ENCODE results near the gene NSFL1C. TPM values are rescaled to one million over a fixed set of nuclear protein-coding genes. Genes with fewer than 3 reads are reported as not detected.
A peak's percentile ranks its signal among the peaks of the same experiment; 100 is the strongest.

NSFL1C gene
- total RNA-seq, 1 experiment from 2014 or later: 31.1 TPM

DNA sequence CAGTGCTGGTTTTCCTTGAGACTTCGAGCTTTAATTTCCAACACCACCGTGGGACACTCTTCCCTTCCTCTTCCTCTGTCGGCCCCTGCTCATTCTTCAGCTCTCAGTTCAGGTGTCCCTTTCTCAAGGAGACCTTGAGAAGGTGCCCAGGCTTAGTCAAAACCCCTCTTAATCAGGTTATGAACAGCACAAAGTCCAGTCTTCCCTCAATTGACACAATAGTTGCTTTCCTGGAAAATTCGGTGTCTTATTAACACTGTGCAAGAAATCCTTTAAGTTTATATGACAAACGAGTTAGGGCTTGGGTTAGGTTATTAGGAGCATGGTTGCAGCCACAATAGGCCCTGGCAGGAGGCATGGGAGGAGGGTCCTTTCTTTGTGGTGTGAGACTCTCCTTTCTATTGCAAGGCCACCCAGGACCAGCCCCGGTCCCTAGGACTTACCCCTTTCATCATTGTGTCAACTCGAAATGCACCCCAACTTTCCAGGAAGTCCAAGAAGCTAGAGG is 1.5 kb upstream of the NSFL1C start:
- DNase-seq (ENCODE audit: low read depth, low spot score): no peak
- in situ Hi-C loops (cut with HindIII; ENCODE audit: low pct_unique_long_range_greater_than_20kb, low sequenced_read_pairs): no loop called here

DNA sequence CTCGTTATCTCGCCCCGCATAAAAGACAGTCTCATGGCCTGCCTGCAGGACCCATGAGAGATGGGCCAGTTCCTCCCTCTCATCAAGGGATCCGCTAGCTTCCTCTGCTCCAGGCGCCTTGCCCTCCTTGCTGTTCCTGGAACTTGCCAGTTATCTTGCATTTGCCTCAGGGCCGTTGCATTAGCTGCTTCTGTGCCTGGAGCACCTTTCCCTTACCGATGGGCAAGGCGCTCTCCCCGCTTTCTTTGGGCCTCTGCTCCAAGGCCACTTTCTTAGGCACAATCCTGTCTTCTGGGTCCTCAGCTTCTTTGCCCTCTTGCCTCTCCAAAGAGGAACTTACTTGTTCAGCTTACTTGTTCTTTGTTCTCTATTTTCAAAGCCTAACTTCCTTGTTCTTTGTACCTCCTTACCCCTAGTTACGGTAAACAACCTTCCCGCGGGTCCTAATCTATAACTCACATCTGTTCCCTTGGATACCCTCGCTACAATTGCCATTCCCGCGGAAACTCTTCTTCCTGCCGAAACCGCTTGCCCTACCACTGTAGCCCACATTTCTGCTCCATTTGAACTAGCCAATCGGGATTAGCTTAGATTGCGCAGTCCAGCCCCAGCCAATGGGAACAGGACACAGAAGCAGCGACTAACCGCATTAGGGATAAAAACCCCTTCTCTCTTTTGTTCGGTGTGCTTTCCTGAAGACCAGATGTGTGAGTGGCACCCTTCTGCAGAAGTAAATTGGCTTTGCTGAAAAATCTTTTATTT is 887 bp upstream of the NSFL1C start:
- in situ Hi-C loops (cut with HindIII; ENCODE audit: low pct_unique_long_range_greater_than_20kb, low sequenced_read_pairs): no loop called here
- no peak for DNase-seq (ENCODE audit: low read depth, low spot score)

DNA sequence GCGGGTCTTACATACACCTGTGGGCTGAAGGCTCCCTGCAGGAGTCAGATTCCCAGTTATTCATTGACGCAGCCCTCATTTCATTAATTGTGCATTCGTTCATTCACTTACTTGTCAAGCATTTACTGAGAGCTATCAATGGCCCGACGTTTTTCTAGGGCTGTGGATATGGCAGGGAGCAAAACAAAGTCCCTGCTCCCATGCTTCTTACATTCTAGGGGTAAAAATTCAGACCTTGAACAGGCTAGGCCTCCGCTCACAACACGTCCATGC is 369 bp upstream of the NSFL1C start:
- in situ Hi-C loops (cut with HindIII; ENCODE audit: low pct_unique_long_range_greater_than_20kb, low sequenced_read_pairs): no loop called here
- DNase-seq (ENCODE audit: low read depth, low spot score): no peak

DNA sequence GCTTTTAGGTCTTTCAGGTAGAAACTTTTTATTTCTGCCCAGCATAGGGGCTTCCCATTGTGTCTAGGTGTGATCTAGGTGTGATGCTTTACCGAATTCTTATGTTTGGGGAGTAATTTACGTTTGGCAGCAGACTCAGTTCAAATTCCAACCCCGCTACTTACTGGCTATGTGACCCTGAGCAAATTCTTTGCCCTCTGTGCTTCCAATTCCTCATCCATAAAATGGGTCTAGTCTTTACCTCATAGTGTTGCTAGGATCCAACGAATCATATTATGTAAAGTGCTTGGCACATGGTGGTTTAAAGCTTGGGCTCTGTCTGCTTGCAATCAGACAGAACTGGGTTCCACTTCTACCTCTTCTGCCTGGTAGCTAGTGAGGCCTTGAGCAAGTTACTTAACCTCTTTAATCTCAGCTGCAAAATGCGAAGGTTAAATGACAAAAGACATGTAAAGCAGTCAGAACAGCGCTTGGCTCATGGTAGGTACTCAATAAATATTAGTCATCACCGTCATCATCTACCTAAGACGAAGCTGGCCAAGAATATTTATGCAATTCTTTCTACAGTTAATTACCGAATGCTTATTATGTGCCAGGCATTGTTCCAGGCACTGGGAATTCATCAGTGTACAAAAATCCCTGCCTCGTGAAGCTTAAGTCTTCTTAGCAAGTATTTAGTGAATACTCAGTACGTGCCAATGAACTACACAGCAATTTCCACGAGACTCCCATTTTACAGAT is 1.0 kb downstream of the NSFL1C start:
- in situ Hi-C loops (cut with HindIII; ENCODE audit: low pct_unique_long_range_greater_than_20kb, low sequenced_read_pairs): no loop called here
- DNase-seq (ENCODE audit: low read depth, low spot score): no peak

DNA sequence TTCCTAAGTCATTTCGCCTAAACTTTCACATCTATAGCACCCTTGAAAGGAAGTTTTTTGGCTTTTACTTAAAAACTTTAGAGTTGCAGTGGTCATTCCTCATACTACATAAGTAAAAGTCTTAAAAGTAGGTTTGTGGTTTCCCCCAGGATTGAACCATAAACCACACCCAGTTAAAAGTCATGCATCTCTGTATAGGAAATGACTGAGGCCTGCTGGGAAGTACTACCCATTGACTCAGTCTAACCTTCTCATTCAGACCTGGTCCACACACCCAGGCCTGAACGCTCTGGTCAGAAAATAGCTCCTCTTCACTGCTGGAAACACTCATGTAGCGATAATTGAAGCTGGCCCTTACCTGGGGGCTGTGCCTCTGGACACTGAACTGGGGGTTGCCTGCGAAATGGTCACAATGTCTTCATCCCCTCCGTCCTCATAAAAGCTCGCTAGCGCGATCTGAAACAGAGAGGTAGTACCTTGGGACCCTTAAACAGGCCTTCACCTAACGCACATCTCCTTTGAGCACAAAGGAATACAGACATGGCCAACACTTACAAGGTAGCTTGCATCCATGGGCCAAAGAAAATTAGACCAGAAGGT is 2.6 kb downstream of the NSFL1C start:
- no peak for DNase-seq (ENCODE audit: low read depth, low spot score)

DNA sequence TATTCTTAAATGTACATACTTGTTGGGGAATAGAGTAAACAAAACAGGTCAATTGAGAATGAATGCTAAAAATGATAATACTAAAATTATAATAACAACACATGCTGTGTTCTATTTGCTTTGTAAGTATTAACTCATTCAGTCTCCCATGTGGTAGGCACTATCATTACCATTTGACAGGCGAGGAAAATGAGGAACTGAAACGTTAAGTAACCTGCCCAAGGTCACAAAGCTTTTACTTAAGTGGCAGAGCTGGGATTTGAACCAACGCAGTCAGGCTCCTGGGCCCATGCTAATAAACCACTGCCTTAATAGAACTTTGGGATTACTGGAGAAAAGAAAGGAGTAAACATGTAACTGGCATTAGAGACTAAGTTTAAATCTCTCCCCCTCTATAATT is 3.8 kb downstream of the NSFL1C start:
- in situ Hi-C loops (cut with HindIII; ENCODE audit: low pct_unique_long_range_greater_than_20kb, low sequenced_read_pairs): no loop called here
- no peak for DNase-seq (ENCODE audit: low read depth, low spot score)

More for the DNA sequence above, 2.6 kb downstream of the NSFL1C start:
- in situ Hi-C loops (cut with HindIII; ENCODE audit: low pct_unique_long_range_greater_than_20kb, low sequenced_read_pairs): no loop called here

DNA sequence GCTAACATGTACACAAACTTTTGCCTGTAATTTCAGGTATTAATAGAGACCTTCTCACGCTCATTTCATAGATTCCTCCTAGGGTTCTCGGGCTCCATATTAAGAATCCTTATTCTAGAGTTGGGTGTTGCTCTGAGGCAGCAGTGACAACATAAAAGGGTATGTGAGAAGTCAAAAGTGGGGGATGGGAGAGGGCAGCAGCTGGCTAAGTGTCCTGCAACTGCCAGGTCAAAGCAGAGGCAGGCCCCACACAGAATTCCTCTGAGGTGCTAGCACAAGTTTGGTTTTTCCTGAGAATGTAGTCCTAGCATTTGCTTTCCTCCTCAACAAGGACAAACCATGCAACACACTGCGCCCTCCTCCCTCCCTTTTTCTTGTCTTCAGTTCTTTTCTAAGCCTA is 4.6 kb downstream of the NSFL1C start:
- no peak for DNase-seq (ENCODE audit: low read depth, low spot score)
- in situ Hi-C loops (cut with HindIII; ENCODE audit: low pct_unique_long_range_greater_than_20kb, low sequenced_read_pairs): no loop called here

DNA sequence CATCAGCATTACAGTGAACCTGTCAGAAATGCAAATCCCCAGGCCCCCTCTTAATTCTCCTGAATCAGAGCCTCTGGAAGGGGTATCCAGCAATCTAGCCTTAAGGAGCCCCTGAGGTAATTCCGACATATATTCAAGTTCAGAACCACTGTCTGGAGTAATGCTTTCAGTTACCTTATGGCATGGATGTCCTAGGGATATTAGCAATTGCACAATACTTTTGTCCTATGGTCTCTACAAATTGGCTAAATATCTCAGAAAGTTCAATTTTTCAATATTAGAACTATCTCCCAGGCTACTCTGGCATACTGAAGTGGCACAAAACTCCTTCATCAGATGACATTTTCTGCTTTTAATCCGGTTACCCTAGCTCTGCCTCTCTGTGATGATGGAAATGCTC is 6.4 kb downstream of the NSFL1C start:
- in situ Hi-C loops (cut with HindIII; ENCODE audit: low pct_unique_long_range_greater_than_20kb, low sequenced_read_pairs): no loop called here
- DNase-seq (ENCODE audit: low read depth, low spot score): no peak

DNA sequence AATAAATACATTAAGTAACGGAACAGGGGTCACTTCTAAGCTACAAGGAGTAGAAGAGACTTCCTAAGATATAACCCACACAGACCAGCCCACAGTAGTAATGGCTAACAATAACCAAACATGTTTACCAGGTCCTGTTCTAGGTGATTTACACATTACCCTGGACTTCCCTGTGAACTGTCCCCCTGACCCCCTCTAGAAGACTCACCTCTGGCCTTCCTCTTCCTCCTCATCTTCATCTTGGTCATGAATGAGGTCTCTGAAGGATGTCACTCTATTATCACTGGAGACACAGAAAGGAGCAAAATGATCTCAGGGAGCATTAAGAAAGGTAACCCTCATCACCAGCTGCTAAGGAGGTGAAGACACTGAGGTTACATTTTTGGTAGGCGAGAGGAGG is 8.7 kb downstream of the NSFL1C start:
- in situ Hi-C loops (cut with HindIII; ENCODE audit: low pct_unique_long_range_greater_than_20kb, low sequenced_read_pairs): no loop called here
- no peak for DNase-seq (ENCODE audit: low read depth, low spot score)

DNA sequence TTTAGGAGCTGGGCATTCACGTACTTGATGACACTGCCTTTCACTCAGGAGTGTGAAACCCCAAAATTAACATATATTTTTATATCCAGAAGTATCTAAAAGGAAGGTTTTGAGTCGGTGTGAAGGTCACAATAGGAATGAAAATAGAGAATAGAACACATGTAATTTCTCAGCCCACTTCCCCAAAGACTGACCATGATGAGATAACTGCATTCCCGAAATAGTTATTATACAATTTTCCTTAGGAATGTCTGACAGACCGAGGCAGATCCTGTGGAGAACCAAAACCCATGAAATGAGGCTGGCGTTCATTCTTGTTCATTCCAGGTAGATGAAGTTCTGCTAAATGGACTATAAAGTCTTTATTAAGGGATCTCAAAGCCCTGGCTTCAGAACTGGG is 10.3 kb downstream of the NSFL1C start:
- no peak for DNase-seq (ENCODE audit: low read depth, low spot score)
- in situ Hi-C loops (cut with HindIII; ENCODE audit: low pct_unique_long_range_greater_than_20kb, low sequenced_read_pairs): no loop called here

DNA sequence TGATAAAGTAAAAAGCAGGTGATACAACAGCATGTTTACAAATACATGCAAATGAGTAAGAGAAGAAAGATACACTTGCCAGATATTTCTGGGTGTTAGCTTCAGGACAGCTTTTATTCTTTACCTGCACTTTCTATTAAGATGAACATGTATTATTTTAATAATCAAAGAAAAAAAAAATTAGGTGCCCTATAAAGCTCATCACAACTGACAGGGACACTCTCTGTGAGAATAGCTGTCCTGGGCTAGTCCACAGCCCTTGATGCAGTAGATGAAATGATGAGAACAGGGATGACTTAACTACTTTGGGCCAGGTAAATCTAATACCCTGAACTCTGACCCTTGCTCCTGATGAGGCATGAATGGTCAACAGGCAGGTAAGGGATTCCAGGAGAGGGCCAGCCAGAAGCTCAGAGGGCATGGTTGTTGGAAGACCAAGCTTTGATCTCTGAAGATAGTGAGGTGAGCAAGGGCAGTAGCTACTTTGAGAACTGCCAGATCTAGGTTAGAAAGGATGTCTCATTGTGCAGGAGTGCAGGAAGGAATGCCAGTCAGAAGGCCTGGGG is 15.6 kb downstream of the NSFL1C start:
- in situ Hi-C loops (cut with HindIII; ENCODE audit: low pct_unique_long_range_greater_than_20kb, low sequenced_read_pairs): no loop called here
- DNase-seq (ENCODE audit: low read depth, low spot score): no peak

DNA sequence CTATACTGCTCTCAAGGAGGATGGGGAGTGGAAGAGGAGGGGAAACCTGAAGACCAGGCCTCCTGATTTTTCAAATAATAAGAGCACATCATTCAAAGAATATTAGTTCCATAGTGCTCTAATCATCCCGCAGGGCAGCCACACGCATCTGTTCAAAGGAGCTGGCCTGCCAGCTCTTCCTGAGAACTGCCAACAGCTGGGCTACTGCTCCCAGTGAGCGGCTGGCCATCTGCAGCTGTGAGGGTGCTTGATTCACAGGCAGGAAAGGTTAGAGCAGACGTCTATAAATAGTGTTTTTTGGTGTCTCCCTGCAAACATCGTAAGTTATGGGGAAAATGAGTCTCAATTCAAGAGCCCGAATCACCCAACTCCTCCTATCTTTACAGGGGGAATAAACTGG is 17.3 kb downstream of the NSFL1C start:
- in situ Hi-C loops (cut with HindIII; ENCODE audit: low pct_unique_long_range_greater_than_20kb, low sequenced_read_pairs): loop anchor here (10.0 to 25.0 kb wide), 2 partner anchors 55 to 137 kb away; partner anchors contain the start of gene FKBP1A
- no peak for DNase-seq (ENCODE audit: low read depth, low spot score)

DNA sequence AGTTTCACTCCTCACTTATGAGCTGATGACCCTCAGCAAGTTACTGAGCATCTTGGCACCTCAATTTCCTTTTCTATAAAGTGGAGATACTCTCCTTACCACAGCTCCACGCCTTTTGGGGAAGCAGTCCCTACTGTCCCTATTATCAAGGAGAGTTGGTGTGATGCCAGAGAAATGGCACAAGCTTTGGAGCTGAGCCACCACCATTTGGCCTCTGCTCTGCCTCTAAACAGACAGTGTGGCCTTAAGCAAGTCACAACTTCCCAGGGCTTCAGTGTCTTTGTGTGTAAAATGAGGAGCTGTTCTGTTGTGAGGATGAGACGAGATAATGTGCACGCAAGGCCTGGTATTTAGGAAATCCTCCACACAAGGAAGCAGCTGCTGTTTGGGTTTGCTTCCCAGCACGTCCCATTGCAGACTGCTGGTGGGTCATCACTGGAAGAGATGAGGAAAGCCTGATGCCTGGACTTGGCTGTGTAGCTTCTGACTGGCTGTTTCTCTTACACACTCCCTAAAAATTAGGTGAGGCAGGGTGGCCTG is 18.5 kb downstream of the NSFL1C start:
- DNase-seq (ENCODE audit: low read depth, low spot score): no peak
- in situ Hi-C loops (cut with HindIII; ENCODE audit: low pct_unique_long_range_greater_than_20kb, low sequenced_read_pairs): loop anchor here (10.0 to 25.0 kb wide), 2 partner anchors 53 to 136 kb away; partner anchors contain the start of gene FKBP1A

DNA sequence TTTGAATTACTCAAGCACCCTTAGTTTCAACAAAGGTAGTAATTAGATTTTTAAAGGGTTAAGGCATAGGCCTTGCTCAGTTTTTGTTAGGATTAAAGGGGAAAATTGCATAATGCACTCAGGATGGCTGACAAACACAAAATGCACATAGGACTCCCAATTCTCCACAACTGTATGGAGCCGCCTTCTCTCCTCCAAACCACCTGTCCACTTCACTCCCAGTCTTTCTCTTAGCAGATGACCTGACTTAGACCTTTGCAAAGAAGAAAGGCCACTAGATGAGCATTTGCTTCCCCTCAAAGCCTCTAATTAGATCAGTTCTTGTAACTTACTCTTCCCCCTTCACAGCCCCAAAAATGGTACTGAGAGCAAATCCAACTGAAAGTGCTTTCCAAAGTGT is 20.1 kb downstream of the NSFL1C start:
- in situ Hi-C loops (cut with HindIII; ENCODE audit: low pct_unique_long_range_greater_than_20kb, low sequenced_read_pairs): loop anchor here (10.0 to 25.0 kb wide), 2 partner anchors 52 to 134 kb away; partner anchors contain the start of gene FKBP1A

DNA sequence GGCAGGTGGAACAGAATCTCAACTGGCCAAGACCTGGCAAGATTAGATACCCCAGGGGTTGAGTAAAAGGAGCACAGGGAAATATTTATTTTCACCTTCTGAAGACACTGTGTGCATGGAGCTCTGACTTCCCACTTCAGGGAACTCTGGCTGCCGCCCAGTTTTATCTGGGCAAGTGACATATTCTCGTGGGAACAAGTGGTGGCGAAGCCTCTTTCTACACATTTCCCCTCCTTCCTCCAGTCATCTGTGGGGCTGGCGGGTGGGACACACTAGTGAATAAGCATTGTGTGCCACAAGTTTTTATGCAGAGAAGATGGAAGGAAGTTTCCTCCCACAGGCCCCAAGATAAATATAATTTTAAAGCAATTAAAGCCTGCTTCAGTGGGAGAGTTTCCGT is 23.6 kb downstream of the NSFL1C start:
- no peak for DNase-seq (ENCODE audit: low read depth, low spot score)
- in situ Hi-C loops (cut with HindIII; ENCODE audit: low pct_unique_long_range_greater_than_20kb, low sequenced_read_pairs): loop anchor here (10.0 to 25.0 kb wide), 2 partner anchors 48 to 131 kb away; partner anchors contain the start of gene FKBP1A

More for the DNA sequence above, 20.1 kb downstream of the NSFL1C start:
- no peak for DNase-seq (ENCODE audit: low read depth, low spot score)

DNA sequence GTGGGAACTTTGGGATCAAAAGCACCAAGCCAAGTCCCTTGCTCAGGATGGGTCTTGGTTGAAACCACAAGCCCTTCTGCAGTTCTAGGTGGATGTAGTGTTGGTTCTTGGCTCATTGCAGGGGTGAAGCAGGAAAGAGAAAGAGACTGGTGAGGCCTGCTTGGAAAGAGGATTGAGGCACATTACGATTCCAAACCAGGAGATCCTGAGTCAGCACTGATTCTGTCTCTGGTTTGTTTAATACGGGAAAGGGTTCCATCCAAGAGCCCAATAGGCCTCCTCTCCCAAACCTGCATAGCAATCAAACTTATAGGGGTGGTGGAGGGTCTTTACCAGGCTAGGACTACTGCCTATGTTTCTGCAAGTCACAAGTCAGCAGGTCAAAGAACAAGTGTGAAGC is 24.3 kb downstream of the NSFL1C start:
- in situ Hi-C loops (cut with HindIII; ENCODE audit: low pct_unique_long_range_greater_than_20kb, low sequenced_read_pairs): loop anchor here (10.0 to 25.0 kb wide), 2 partner anchors 48 to 130 kb away; partner anchors contain the start of gene FKBP1A
- no peak for DNase-seq (ENCODE audit: low read depth, low spot score)

DNA sequence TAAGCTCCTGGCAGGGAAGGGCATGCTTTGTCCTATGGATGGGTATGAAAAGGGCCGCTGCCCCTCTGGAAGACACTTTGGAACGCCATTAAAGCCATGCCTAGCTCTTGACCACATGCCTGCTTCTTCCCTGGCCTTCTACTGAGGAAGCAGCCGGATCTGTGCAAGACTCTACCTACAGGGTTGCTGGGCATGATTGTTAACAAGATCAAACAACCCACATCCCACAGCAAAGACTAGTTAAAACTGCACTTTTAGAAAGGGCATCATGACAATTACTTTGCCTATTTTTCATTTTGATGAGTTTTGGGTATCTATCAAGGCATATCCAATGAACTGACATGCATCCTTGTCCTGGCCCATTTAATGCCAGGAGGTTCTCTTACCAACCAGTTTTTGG is 25.5 kb downstream of the NSFL1C start:
- in situ Hi-C loops (cut with HindIII; ENCODE audit: low pct_unique_long_range_greater_than_20kb, low sequenced_read_pairs): loop anchor here (10.0 to 25.0 kb wide), 2 partner anchors 46 to 129 kb away; partner anchors contain the start of gene FKBP1A

DNA sequence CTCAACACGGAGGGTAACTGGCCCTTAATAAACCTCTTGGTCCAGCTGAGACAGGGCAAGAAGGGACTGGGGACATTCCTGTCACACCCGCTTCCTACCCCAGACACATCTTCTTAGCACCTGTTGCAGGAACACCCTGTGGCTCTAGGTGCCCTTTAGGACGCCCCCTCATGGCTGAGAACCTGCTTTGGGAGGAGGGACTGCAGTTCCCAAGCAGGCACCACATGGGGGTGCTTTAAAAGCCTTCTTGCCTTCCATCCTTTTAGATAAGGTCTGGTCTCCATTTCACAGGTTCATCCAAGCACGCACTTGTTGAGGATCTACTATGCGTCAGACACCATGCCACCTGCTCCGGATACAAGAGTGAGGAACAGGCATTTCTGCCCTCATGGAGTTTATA is 26.6 kb downstream of the NSFL1C start:
- in situ Hi-C loops (cut with HindIII; ENCODE audit: low pct_unique_long_range_greater_than_20kb, low sequenced_read_pairs): loop anchor here (10.0 to 25.0 kb wide), 2 partner anchors 45 to 128 kb away; partner anchors contain the start of gene FKBP1A

More for the DNA sequence above, 25.5 kb downstream of the NSFL1C start:
- no peak for DNase-seq (ENCODE audit: low read depth, low spot score)

More for the DNA sequence above, 26.6 kb downstream of the NSFL1C start:
- DNase-seq (ENCODE audit: low read depth, low spot score): peak; percentile 71
